Small intestine (tissue), 7 donors: ENCODE results near the gene ZNF326. TPM values are rescaled to one million over a fixed set of nuclear protein-coding genes. Genes with fewer than 3 reads are reported as not detected.
"Not testable (repeated sequence)": the region's sequence is repeated elsewhere in the genome, so short reads cannot be mapped to it uniquely, and the experiment has no call there.

Experiments used
- DNase-seq, 2 donors: peaks; one replicate each; pipeline versions ENCODE4 v3.0.0 to v3.0.0-alpha.2; 2013
- FAIRE-seq: peaks from 2 replicates; lab custom pipeline; 2012; peaks lifted over from hg19 to GRCh38; lab: Jason Lieb, UNC
- H3K27ac ChIP-seq, 3 donors: one replicate each; pipeline ENCODE4 v1.5.1; 2013; ENCODE audit warnings: low read length in 2 of 3, mild to moderate bottlenecking in 2 of 3, control low read depth in 1 of 3, inconsistent platforms in 1 of 3, low read depth in 1 of 3, moderate library complexity in 1 of 3
- H3K27me3 ChIP-seq, 3 donors: one replicate each; pipeline ENCODE4 v1.6.1; 2013; ENCODE audit warnings: low read length in 3 of 3, inconsistent platforms in 1 of 3; ENCODE audit not compliant: control insufficient read depth in 3 of 3, insufficient read depth in 3 of 3
- H3K36me3 ChIP-seq, 3 donors: one replicate each; pipeline ENCODE4 v1.6.1; 2013; ENCODE audit warnings: low read length in 3 of 3, inconsistent platforms in 1 of 3, low read depth in 1 of 3, mild to moderate bottlenecking in 1 of 3, moderate library complexity in 1 of 3; ENCODE audit not compliant: control insufficient read depth in 3 of 3, insufficient read depth in 2 of 3
- H3K4me1 ChIP-seq, 3 donors: one replicate each; pipeline ENCODE4 v1.6.1; 2013; ENCODE audit warnings: low read length in 2 of 3, inconsistent platforms in 1 of 3, low read depth in 1 of 3, mild to moderate bottlenecking in 1 of 3, moderate library complexity in 1 of 3; ENCODE audit not compliant: control insufficient read depth in 3 of 3, insufficient read depth in 2 of 3
- H3K4me3 ChIP-seq, 3 donors: one replicate each; pipeline ENCODE4 v1.5.1; 2013; ENCODE audit warnings: low read length in 3 of 3, control low read depth in 1 of 3, inconsistent platforms in 1 of 3, low read depth in 1 of 3, mild to moderate bottlenecking in 1 of 3, moderate library complexity in 1 of 3
- H3K9me3 ChIP-seq, 2 donors: one replicate each; pipeline ENCODE4 v1.6.1; 2013; ENCODE audit warnings: low read depth in 1 of 2, low read length in 1 of 2; ENCODE audit not compliant: control insufficient read depth in 2 of 2, insufficient read depth in 1 of 2
- WGBS, 3 donors: extraction: QIAGEN DNeasy Blood & Tissue Kit; methylation state at CpG; one replicate each; pipeline ENCODE4 v1.1.7; 2013; 5-methylcytosine and 5-hydroxymethylcytosine counted together
- polyA plus RNA-seq, 4 donors: library from polyadenylated mRNA; stranded (reverse) in 3 of 4; unstranded in 1 of 4; fragments of 200-250 nt in 3 of 4; fragments of 120-200 nt in 1 of 4; gene quantifications; one replicate each; pipeline versions ENCODE4 v1.2.1 to v1.2.3, GENCODE V29; 2013
- donor health status: healthy with polysubstance abuse.
- donor health status: control.
- donor health status: control.
- donor health status: Bipolar disorder and iron deficiency.
- donor health status: healthy.

Gene ZNF326
- polyA plus RNA-seq, 4 donors = 11.3 to 49.0 (median 18.7) TPM

GRCh38 chr1:90048043-90048442 is 53.1 kb downstream of the ZNF326 start:
- WGBS, 3 donors = 72 to 88% (median 80%) methylated on average over 5 of the region's 5 CpGs
- no peaks in the 10 kb centered on the region for H3K9me3 ChIP-seq
- no peak for DNase-seq
- no peaks in the 10 kb centered on the region for H3K36me3 ChIP-seq
- H3K4me3 ChIP-seq = no peak overlapping the region
- no peak for FAIRE-seq
- peaks cover 0 to 3% (median 0%) of the 10 kb centered on the region in 3 donors for H3K27me3 ChIP-seq
- H3K27ac ChIP-seq = no peak overlapping the region
- H3K4me1 ChIP-seq = peaks cover 0 to 11% (median 0%) of the 10 kb centered on the region in 3 donors

GRCh38 chr1:90062700-90063643 is 68.1 kb downstream of the ZNF326 start:
- not testable (repeated sequence) for FAIRE-seq, H3K36me3 ChIP-seq, DNase-seq, H3K9me3 ChIP-seq, H3K27ac ChIP-seq, H3K4me3 ChIP-seq, H3K4me1 ChIP-seq, H3K27me3 ChIP-seq
- WGBS, 3 donors = 86 to 90% (median 87%) methylated on average over 25 to 29 of the region's 31 CpGs

GRCh38 chr1:90064109-90064508 is 69.2 kb downstream of the ZNF326 start:
- H3K36me3 ChIP-seq, H3K27ac ChIP-seq, H3K4me3 ChIP-seq, H3K9me3 ChIP-seq, DNase-seq, FAIRE-seq, H3K27me3 ChIP-seq: not testable (repeated sequence)
- WGBS, 3 donors = 88 to 96% (median 89%) methylated on average over 6 of the region's 6 CpGs
- peaks cover 0 to 11% (median 0%) of the 10 kb centered on the region in 3 donors for H3K4me1 ChIP-seq

DNA sequence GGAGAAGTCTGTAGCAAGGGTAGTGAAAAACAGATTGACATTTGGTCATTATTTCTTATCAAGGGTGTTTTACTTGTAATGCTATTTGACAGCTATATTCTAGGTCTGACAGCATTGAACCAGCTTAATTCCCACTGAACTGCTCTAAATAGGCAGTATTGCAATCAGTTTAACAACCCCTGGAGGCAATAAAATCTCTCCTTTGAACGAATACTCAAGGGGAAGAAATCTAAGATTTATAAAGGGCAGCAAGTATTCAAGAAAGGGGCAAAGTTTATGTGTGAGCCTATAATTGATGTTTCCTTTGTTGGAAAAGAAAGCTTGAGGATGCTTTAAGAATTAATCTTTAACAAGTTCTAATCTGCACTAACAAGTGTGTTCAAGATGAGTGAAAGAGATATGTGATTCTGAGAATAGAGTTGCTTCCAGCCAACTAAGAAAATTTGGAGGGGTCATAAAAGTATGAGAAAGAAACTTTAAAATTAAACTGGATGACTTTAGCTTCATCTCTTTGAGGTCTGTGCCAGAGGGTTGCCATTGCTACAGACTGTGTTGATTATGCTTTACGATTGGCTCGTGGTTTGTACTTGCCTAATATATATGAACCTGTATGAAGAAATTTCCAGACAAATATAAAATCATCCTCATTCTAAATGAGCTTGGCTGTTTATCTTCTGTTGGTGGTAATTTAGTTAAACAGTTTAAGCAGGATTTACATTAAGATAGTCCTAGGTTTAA is 72.5 kb downstream of the ZNF326 start:
- Histone ChIP-seq H3K36me3 (no peaks in the 10 kb centered on the region), H3K4me3 (no peak overlapping the region), H3K27ac (peak overlapping the region in 1 of 3 donors; percentile 47), H3K9me3 (no peaks in the 10 kb centered on the region), H3K4me1 (peaks cover 0 to 11% (median 0%) of the 10 kb centered on the region in 3 donors), H3K27me3 (no peaks in the 10 kb centered on the region)
- WGBS, 3 donors = 2 to 51% (median 36%) methylated on average over 3 of the region's 3 CpGs
- FAIRE-seq = no peak
- peak; percentile 37 to 77 for DNase-seq

DNA sequence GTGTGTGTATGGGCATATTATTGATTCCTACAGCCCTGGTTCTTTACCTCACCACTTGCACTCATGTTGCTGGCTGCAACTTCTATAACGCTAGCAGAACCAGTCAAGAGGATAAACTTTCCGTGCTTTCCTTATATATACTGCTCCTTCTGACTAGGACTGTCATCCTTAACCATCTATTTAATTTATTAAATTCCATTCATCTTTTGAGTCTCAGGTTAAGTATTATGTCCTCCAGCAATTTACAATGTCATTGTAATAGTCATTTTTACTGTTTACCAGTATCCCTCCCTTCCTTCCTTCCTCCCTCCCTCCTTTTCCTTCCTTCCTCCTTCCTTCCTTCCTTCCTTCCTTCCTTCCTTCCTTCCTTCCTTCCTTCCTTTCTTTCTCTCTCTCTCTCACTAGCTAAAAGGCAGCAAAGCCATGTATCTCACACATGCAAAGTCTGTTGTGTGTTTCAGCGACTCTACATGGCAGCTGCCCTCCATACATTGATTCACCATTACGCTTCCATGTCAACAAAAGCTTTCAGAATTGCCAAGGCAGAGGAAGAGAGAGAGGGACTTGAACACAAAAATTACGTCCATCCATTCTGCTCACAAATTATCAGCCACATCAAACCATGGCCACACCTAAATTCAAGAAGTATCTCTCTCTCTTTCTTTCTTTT is 73.8 kb downstream of the ZNF326 start:
- DNase-seq = no peak
- Histone ChIP-seq H3K36me3 (no peaks in the 10 kb centered on the region), H3K9me3 (no peaks in the 10 kb centered on the region), H3K4me1 (peaks cover 0 to 11% (median 0%) of the 10 kb centered on the region in 3 donors), H3K27me3 (peaks cover 0 to 2% (median 0%) of the 10 kb centered on the region in 3 donors), H3K4me3 (no peak overlapping the region), H3K27ac (no peak overlapping the region)
- FAIRE-seq = no peak
- WGBS, 3 donors = 91 to 97% (median 94%) methylated on average over 5 of the region's 5 CpGs

DNA sequence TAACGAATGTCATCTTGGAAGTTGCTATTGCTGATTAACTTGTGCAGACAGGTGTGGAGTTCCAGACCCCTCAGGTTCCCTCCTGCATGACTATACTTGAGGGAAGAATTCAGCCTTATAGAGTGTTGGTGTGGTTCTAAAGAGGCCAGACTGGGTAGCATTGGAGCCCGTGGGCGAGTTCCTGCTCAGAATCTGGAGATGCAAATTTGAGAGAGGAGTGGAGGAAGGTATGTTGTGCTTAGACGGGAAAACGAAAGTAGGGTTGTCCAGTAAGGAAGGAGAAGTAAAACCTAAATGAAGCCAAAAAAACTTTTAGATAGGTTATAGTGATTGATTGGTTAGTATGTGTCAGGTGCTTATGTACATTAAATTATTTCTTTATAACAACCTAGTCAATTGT is 79.2 kb downstream of the ZNF326 start:
- no peak for FAIRE-seq
- no peak overlapping the region for H3K27ac ChIP-seq
- no peak for DNase-seq
- WGBS, 3 donors = 41 to 61% (median 42%) methylated on average over 5 of the region's 5 CpGs
- H3K27me3 ChIP-seq = peaks cover 0 to 2% (median 0%) of the 10 kb centered on the region in 3 donors
- H3K4me1 ChIP-seq = no peaks in the 10 kb centered on the region
- H3K9me3 ChIP-seq = no peaks in the 10 kb centered on the region
- no peak overlapping the region for H3K4me3 ChIP-seq
- H3K36me3 ChIP-seq = no peaks in the 10 kb centered on the region

DNA sequence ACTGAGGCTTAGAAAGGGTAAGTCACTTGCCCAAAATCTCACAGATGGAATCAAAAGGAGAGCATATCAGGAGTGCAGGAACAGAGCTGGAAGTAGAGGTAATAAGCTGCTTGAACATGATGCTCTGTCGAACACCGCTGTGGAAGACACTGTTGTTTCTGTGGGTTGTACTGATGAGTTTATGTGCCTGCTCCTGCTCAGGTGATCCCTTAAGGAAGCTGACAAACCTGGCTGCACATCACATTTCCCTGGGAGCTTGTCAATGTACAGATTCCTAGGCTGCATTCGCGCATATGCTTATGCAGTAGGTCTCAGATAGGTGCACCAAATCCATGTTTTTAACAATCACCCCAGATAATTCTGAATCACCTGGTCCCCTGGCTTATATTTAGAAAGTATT is 79.7 kb downstream of the ZNF326 start:
- Histone ChIP-seq H3K36me3 (no peaks in the 10 kb centered on the region), H3K9me3 (no peaks in the 10 kb centered on the region), H3K27me3 (peaks cover 0 to 2% (median 0%) of the 10 kb centered on the region in 3 donors), H3K27ac (no peak overlapping the region), H3K4me3 (no peak overlapping the region), H3K4me1 (no peaks in the 10 kb centered on the region)
- DNase-seq (no peak), FAIRE-seq (no peak)
- WGBS, 3 donors = 77 to 92% (median 92%) methylated on average over 4 of the region's 4 CpGs

DNA sequence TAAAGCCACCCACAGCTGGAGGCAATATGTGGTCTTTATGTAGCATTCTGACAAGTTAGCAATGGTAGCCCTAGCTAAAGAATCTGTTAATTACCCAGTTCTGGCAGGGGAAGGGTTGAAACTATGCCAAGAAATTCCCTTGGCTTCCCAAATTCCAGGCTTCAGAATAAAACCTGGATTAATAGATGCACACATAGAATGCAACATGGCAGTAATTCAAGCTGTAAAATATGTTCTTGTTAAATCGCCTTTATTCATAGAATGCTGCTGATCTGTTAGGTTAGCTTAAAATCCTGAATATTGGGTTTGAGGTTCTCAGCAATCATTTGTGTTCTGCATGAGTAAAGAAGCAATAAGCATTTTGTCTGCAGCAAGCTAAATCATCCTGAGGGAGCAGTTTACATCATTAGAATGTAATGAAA is 80.1 kb downstream of the ZNF326 start:
- H3K27ac ChIP-seq = no peak overlapping the region
- H3K27me3 ChIP-seq = peaks cover 0 to 2% (median 0%) of the 10 kb centered on the region in 3 donors
- no peaks in the 10 kb centered on the region for H3K4me1 ChIP-seq
- H3K4me3 ChIP-seq = no peak overlapping the region
- WGBS, 3 donors = 76 to 85% (median 82%) methylated on average over 1 of the region's 1 CpG
- FAIRE-seq (no peak), DNase-seq (no peak)
- H3K9me3 ChIP-seq = no peaks in the 10 kb centered on the region
- no peaks in the 10 kb centered on the region for H3K36me3 ChIP-seq
